ENCODE results near the gene RRAGC.

DNA sequence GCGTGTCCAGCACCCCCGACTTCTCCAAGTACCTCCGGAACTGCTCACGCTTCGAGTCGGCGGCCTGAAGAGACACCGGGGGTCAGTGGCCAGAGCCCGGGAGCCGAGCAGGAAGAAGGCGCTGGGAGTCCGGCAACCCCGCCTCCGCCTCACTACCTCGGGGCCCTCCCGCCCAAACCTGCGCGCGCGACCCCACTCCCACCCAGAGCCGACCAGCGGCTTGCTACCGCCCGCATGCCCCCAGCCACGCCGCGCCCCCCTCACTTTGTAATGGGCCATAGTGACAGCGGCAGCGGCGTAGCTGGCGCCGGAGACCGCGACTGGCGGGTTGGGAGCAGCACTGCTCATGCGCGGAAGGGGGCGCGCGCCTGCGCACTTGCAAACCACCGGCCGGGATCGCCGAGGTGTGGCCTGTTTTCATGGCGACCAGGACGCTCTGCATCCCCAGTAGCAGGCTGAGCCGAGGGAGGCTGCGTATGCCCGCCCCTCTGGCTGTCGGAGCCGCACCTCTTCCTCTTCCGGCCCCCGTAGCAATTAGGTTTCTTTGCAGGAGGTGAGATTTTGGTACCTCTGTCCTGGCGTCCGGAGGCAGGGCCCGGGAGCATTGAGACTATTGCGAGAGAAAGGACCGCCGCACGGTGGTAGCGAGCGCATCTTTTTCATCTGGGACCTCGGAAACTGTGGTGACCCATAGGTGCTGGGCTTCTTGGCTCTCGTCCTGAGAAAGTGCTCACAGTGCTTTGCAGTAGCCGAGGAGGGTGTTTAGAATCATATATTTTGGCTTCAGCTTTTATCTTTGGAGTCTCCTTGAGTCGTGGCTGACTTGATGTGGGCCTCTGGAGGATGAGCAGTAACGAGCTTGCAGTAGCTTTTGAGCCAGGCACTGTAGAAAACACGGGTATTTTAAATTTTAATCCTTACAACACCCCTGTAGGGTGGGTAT, 13.7 kb upstream of the RRAGC start, which contains the start of gene MYCBP:
- TF ChIP-seq, protein P1, sequence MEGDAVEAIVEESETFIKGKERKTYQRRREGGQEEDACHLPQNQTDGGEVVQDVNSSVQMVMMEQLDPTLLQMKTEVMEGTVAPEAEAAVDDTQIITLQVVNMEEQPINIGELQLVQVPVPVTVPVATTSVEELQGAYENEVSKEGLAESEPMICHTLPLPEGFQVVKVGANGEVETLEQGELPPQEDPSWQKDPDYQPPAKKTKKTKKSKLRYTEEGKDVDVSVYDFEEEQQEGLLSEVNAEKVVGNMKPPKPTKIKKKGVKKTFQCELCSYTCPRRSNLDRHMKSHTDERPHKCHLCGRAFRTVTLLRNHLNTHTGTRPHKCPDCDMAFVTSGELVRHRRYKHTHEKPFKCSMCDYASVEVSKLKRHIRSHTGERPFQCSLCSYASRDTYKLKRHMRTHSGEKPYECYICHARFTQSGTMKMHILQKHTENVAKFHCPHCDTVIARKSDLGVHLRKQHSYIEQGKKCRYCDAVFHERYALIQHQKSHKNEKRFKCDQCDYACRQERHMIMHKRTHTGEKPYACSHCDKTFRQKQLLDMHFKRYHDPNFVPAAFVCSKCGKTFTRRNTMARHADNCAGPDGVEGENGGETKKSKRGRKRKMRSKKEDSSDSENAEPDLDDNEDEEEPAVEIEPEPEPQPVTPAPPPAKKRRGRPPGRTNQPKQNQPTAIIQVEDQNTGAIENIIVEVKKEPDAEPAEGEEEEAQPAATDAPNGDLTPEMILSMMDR (IDR thresholded peaks at IDR 0.05): peak; percentile 9 to 49 (median 26)
- peak; percentile 34 to 49 for TF ChIP-seq POLR2A (IDR thresholded peaks at IDR 0.05)

Measured in uterus (tissue), 2 donors.